ENCODE measurements around the gene UBIAD1. TPM values are rescaled to one million over a fixed set of nuclear protein-coding genes. Genes with fewer than 3 reads are reported as not detected.
A peak's percentile ranks its signal among the peaks of the same experiment; 100 is the strongest.
"Not testable (repeated sequence)": the region's sequence is repeated elsewhere in the genome, so short reads cannot be mapped to it uniquely, and the experiment has no call there.

UBIAD1 gene
- polyA plus RNA-seq, 6 donors from 2014 or later: 45.2 to 75.2 (median 49.1) TPM

DNA sequence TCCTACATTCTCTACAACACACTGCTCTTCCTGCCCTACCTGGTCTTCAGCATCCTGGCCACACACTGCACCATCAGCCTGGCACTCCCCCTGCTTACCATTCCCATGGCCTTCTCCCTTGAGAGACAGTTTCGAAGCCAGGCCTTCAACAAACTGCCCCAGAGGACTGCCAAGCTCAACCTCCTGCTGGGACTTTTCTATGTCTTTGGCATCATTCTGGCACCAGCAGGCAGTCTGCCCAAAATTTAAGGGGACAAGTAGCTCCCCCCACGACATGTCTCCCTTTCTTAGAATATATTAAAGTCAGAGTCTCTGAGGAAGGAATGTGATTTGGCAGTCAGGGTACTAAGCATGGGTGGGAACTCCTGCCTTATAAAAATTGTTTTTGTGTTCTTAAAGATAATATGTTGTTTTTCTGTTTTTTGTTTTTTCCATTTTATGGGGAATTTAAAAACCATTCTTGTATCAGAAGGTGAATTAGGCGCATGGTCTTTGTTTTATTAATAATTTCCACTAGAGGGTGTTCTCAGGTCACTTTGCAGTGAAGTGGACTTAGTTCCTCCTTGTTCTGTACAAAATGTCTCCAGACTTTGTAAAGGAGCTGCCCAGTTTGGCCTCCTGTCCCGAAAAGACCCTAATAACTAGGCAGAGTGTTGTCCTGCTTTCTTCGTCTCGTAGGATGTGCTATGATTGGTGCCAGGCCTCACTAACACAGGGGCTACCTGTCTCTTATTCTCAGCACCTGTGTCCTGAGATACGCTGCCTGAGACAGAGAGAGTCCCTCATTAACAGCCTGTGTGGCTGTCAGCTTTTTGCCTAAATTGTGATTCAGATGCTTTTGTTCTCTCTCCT lies 13.1 kb downstream of the UBIAD1 start:
- DNase-seq: no peak
- peak overlapping the region in 1 of 8 donors; percentile 15 for H3K4me3 Mint-ChIP-seq
- peak overlapping the region in 3 of 6 donors; percentile 58 to 67 (median 65) for H3K27ac Mint-ChIP-seq
- peaks cover 0 to 17% of the 10 kb centered on the region in 2 donors for H3K36me3 Mint-ChIP-seq
- no peaks in the 10 kb centered on the region for H3K27me3 Mint-ChIP-seq
- peaks cover 46 to 63% (median 52%) of the 10 kb centered on the region in 3 donors for H3K4me1 Mint-ChIP-seq
- no peaks in the 10 kb centered on the region for H3K9me3 Mint-ChIP-seq
- ATAC-seq (ENCODE audit: low read depth in 2 of 2): no peak

DNA sequence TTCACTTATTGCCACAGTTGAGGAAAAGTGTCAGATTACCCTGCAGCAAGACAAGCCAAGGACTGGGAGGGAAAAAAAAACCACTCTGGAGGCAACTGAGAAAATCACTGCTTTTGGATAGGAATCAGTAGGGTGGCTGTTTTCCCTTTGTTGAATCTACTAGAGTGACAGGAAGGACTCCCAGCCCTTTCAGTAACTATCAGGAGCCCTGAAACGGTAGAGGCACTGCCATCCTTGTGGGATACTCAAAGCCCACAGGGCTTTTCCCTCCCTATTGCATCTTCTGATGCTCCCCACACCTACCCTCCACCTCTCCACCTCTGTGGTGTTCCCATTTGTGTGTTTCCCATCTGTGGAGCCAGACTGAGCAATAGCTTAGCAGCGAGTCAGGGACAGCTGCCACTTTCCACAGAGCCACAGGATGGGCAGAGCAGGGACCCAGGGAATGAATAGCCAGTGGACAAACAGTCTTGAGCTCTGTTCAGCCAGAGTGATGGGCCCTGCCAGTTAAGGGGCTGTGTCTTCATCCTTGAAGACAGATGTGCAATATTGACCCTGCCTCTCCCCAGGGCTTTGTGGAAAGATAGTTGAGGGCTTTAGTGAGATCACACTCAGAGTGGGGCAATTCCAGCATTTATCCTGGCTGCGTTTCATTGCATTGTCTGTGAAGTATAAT lies 13.9 kb downstream of the UBIAD1 start:
- H3K9me3 Mint-ChIP-seq: no peaks in the 10 kb centered on the region
- peaks cover 38 to 56% (median 49%) of the 10 kb centered on the region in 3 donors for H3K4me1 Mint-ChIP-seq
- DNase-seq: no peak
- H3K36me3 Mint-ChIP-seq: peaks cover under 1 to 17% of the 10 kb centered on the region in 2 donors
- no peaks in the 10 kb centered on the region for H3K27me3 Mint-ChIP-seq
- peak overlapping the region in 1 of 8 donors; percentile 22 for H3K4me3 Mint-ChIP-seq
- H3K27ac Mint-ChIP-seq: peak overlapping the region in 1 of 6 donors; percentile 65
- ATAC-seq (ENCODE audit: low read depth in 2 of 2): no peak

DNA sequence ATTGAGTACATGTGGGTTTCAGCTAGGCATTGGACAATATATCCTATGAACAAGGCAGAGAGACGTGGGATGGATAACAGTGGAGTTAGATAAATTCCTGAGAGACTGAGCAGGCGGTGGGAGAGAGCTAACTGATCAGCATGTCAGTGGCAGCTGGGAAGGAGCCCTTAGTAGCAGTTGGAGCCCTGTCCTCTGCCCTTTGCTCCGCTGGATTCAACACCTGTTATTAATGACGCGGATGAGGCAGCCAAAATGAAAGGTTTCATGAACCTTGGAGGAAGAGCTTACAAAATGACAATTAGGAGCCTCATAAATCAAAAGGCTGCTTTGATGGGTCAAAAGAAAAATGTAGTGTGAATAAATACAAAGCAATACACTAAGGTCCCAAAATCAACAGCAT lies 16.1 kb downstream of the UBIAD1 start:
- Mint-ChIP-seq H3K27me3 (no peaks in the 10 kb centered on the region), H3K36me3 (peaks cover 5 to 17% of the 10 kb centered on the region in 2 donors), H3K9me3 (no peaks in the 10 kb centered on the region), H3K4me3 (no peak overlapping the region), H3K4me1 (peaks cover 29 to 36% (median 34%) of the 10 kb centered on the region in 3 donors), H3K27ac (peak overlapping the region in 1 of 6 donors; percentile 62)
- DNase-seq (no peak), ATAC-seq (ENCODE audit: low read depth in 2 of 2) (no peak)

DNA sequence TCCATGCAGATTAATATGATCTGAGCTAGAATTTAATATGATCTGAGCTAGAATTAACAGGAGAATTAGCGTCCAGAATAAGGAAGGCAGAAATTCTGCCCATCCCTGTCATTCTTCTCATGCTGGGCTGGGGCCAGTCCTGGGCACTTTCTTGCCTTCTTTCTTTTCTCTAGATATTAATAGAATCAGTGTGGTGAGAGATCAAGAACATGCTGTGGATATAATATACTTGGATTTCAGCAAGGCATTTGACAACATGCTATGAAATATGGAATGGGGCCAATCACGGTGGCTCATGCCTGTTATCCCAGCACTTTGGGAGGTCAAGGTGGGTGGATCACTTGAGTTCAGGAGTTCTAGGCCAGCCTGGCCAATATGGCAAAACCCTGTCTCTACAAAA lies 18.1 kb downstream of the UBIAD1 start:
- H3K27me3 Mint-ChIP-seq: no peaks in the 10 kb centered on the region
- H3K9me3 Mint-ChIP-seq: no peaks in the 10 kb centered on the region
- no peak overlapping the region for H3K4me3 Mint-ChIP-seq
- peak overlapping the region in 1 of 6 donors; percentile 84 for H3K27ac Mint-ChIP-seq
- H3K4me1 Mint-ChIP-seq: peaks cover 15 to 20% (median 16%) of the 10 kb centered on the region in 3 donors
- ATAC-seq (ENCODE audit: low read depth in 2 of 2): no peak
- peaks cover 5 to 10% of the 10 kb centered on the region in 2 donors for H3K36me3 Mint-ChIP-seq
- no peak for DNase-seq

DNA sequence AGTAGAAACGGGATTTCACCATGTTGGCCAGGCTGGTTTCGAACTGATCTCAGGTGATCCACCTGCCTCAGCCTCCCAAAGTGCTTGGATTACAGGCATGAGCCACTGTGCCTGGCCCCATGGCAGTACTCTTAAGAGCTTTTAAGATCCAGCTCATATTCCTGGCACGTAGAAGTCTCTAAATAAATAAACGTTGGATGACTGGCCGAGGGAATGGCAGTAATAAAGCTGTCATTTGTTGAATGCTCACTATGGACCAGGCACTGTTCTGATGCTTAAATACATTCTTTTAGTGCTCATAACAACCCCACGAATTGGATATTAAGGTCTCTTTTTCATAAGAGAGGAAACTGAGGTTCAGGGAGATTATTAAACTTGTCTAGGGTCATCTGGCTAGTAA lies 20.9 kb downstream of the UBIAD1 start:
- no peak overlapping the region for H3K4me3 Mint-ChIP-seq
- ATAC-seq (ENCODE audit: low read depth in 2 of 2) (no peak), DNase-seq (no peak)
- peaks cover 2 to 20% (median 15%) of the 10 kb centered on the region in 3 donors for H3K4me1 Mint-ChIP-seq
- H3K9me3 Mint-ChIP-seq: peaks cover 0 to 2% (median 0%) of the 10 kb centered on the region in 7 donors
- H3K27me3 Mint-ChIP-seq: no peaks in the 10 kb centered on the region
- no peak overlapping the region for H3K27ac Mint-ChIP-seq
- H3K36me3 Mint-ChIP-seq: peaks cover 5 to 6% of the 10 kb centered on the region in 2 donors

DNA sequence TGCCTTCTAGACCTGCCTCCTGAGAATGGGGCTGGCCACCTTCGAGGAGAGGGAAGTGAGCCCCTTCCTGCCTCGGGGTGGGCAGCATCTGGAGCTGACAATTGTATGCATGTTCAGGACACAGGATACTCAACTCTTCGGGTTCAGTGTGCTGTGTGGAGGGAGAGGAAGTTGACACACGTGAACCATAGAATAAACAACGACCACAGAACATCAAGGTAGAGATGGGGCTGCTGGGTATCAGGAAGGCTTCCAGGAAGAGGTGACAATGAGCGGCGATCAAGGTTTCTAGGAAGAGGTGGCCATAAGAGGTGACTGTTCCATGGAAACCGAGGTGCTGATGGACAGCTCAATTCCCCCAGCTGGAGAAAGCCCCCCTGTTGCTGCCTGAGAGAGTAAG lies 22.0 kb downstream of the UBIAD1 start:
- Mint-ChIP-seq H3K27ac (peak overlapping the region in 4 of 6 donors; percentile 33 to 76 (median 66)), H3K4me3 (no peak overlapping the region), H3K4me1 (peaks cover 0 to 16% (median 10%) of the 10 kb centered on the region in 3 donors), H3K27me3 (no peaks in the 10 kb centered on the region), H3K9me3 (peaks cover 0 to 2% (median 0%) of the 10 kb centered on the region in 7 donors), H3K36me3 (peaks cover 0 to 5% of the 10 kb centered on the region in 2 donors)
- no peak for DNase-seq
- ATAC-seq (ENCODE audit: low read depth in 2 of 2): no peak

DNA sequence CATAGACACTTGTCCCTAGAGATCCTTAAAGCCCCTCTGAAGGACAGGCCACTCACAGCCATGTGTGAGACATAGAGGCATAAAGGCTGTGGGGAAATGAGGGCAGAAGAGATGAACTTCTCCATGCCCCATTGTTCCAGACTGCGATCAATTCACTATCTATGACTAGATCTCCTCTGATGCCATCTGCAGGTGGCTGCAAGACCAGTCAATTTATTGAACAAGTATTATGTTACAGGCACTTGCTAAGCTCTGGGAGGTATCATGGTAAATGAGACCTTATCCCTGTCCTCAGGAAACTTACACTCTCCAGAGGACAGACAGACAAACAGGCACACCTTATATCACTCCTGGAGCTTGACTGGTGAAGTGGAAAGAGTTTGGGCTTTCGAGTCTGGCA lies 22.9 kb downstream of the UBIAD1 start:
- peaks cover 0 to 2% (median 0%) of the 10 kb centered on the region in 7 donors for H3K9me3 Mint-ChIP-seq
- ATAC-seq (ENCODE audit: low read depth in 2 of 2): no peak
- H3K4me3 Mint-ChIP-seq: no peak overlapping the region
- no peak for DNase-seq
- peaks cover 0 to 5% of the 10 kb centered on the region in 2 donors for H3K36me3 Mint-ChIP-seq
- H3K4me1 Mint-ChIP-seq: peaks cover 0 to 16% (median 6%) of the 10 kb centered on the region in 3 donors
- H3K27me3 Mint-ChIP-seq: no peaks in the 10 kb centered on the region
- H3K27ac Mint-ChIP-seq: peak overlapping the region in 2 of 6 donors; percentile 30 to 63

DNA sequence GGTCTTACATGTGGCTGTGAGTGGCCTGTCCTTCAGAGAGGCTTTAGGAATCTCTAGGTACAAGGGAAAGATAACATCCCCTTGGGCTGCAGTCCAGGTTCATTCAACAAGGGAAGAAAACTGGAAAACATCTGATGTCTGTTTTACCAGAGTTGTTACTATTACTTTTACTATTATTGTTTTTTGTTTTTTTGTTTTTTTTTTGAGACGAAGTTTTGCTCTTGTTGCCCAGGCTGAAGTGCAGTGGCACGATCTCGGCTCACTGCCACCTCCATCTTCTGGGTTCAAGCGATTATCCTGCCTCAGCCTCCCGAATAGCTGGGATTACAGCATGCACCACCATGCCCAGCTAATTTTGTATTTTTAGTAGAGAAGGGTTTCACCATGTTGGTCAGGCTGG lies 24.8 kb downstream of the UBIAD1 start:
- not testable (repeated sequence) for ATAC-seq (ENCODE audit: low read depth in 2 of 2); H3K27me3 Mint-ChIP-seq; H3K36me3 Mint-ChIP-seq; H3K9me3 Mint-ChIP-seq; H3K4me3 Mint-ChIP-seq; H3K4me1 Mint-ChIP-seq; DNase-seq
- H3K27ac Mint-ChIP-seq: peak overlapping the region in 2 of 6 donors; percentile 37 to 76

DNA sequence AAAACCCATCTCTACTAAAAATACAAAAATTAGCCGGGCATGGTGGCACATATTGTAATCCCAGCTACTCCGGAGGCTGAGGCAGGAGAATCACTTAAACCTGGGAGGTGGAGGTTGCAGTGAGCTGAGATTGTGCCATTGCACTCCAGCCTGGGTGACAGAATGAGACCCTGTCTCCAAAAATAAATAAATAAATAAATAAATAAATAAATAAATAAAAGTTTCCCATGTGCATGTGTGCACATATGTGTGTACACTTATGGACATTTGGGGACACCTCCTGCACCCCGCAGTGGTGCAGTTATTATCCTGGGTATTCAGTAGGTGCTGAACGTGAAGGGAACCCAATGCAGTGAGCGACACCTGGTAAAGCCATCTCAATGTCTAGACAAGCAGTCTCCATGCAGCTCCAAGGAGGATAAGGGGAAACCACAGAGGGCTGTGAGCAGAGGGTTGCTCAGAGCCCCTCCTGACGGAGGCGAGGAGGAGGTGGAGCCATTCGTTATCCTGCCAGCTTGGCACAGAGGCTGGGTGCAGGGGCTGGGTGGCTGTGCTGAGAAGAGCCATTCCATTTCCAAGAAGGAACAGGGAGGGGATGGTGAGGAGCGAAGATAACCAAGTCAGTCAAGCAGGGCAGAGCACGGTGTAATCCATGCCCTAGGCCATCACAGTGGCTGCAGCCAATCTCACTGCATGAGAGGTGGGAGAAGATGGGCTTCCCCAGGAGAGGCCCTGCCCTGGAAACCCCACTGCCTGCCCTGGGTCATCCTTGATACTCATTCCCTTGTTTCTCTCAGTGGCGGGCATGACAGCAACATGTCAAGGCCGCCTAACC lies 25.6 kb downstream of the UBIAD1 start:
- DNase-seq: no peak
- H3K27me3 Mint-ChIP-seq: no peaks in the 10 kb centered on the region
- no peak overlapping the region for H3K4me3 Mint-ChIP-seq
- H3K27ac Mint-ChIP-seq: no peak overlapping the region
- peaks cover 0 to 2% (median 0%) of the 10 kb centered on the region in 7 donors for H3K9me3 Mint-ChIP-seq
- H3K4me1 Mint-ChIP-seq: peaks cover 0 to 10% (median 8%) of the 10 kb centered on the region in 3 donors
- ATAC-seq (ENCODE audit: low read depth in 2 of 2): no peak
- no peaks in the 10 kb centered on the region for H3K36me3 Mint-ChIP-seq

DNA sequence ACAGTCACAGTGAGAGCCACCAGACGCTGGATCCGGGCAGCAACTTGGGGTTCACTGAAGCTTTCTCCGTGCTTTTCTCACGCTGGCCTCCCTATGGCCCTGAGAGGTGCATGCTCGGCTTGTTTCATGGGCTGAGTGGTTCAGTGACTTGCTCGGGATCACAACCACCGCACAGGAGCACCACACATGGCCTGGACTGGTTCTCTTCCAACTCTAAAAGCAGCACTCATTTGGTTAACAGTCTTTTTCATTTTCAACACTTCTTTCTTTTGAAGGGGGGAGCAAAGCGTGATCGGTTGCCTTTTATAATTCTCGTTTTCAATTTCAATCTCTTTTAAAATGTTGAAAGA lies 26.2 kb downstream of the UBIAD1 start:
- Mint-ChIP-seq H3K27ac (peak overlapping the region in 2 of 6 donors; percentile 13 to 82), H3K4me3 (no peak overlapping the region)

DNA sequence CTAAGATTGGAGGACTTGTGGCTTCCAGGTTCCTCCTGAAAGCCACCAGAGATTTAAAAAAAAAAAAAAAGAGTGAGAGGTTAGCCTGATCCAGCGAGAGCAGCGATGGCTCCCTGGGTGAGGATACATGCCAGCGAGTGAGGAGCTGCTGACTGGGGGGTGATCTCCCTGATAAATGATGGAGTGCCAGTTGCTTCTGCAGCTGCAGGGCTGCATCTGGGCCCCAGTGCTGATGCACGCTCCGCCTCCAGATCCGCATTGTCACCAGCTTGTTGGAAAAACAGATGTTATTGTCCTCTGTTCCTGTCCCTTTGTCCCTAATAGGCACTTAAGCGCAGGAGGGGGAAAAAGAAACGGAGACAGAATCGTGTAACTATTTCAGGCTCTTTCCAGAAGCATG lies 28.6 kb downstream of the UBIAD1 start:
- no peaks in the 10 kb centered on the region for H3K36me3 Mint-ChIP-seq
- no peak overlapping the region for H3K4me3 Mint-ChIP-seq
- no peak overlapping the region for H3K27ac Mint-ChIP-seq
- H3K27me3 Mint-ChIP-seq: no peaks in the 10 kb centered on the region
- H3K9me3 Mint-ChIP-seq: peaks cover 0 to 2% (median 0%) of the 10 kb centered on the region in 7 donors
- ATAC-seq (ENCODE audit: low read depth in 2 of 2) (no peak), DNase-seq (no peak)
- H3K4me1 Mint-ChIP-seq: peaks cover 0 to 8% (median 5%) of the 10 kb centered on the region in 3 donors

More for the DNA sequence above, 26.2 kb downstream of the UBIAD1 start:
- no peaks in the 10 kb centered on the region for H3K36me3 Mint-ChIP-seq
- peaks cover 0 to 2% (median 0%) of the 10 kb centered on the region in 7 donors for H3K9me3 Mint-ChIP-seq
- peaks cover 0 to 10% (median 8%) of the 10 kb centered on the region in 3 donors for H3K4me1 Mint-ChIP-seq
- H3K27me3 Mint-ChIP-seq: no peaks in the 10 kb centered on the region
- ATAC-seq (ENCODE audit: low read depth in 2 of 2) (no peak), DNase-seq (no peak)

DNA sequence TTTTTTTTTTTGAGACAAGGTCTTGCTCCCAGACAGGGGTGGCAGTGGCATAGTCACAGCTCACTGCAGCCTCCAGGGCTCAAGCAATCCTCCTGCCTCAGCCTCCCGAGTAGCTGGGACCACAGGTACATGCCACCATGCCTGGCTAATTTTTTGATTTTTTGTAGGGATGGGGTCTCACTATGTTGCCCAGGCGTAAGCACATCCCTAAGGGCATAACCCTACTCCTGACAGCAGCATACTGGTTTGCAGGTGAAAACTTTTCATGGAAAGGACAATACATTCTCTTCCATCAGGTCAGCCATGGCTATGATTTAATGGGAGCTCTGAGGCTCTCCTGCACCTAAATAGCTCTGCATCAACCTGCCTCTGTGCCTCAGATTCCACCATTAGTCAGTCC lies 29.4 kb downstream of the UBIAD1 start:
- Mint-ChIP-seq H3K4me3 (no peak overlapping the region), H3K27ac (no peak overlapping the region), H3K4me1 (peaks cover 0 to 8% (median 3%) of the 10 kb centered on the region in 3 donors), H3K27me3 (no peaks in the 10 kb centered on the region), H3K9me3 (peaks cover 0 to 2% (median 0%) of the 10 kb centered on the region in 7 donors), H3K36me3 (no peaks in the 10 kb centered on the region)
- ATAC-seq (ENCODE audit: low read depth in 2 of 2): no peak
- DNase-seq: no peak

DNA sequence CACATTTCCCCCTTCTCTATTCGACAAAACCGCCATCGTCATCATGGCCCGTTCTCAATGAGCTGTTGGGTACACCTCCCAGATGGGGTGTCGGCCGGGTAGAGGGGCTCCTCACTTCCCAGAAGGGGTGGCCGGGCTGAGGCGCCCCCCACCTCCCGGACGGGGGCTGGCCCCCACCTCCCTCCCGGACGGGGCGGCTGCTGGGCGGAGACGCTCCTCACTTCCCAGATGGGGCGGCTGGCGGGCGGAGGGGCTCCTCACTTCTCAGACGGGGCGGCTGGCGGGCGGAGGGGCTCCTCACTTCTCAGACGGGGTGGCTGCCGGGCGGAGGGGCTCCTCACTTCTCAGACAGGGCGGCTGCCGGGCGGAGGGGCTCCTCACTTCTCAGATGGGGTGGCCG lies 32.5 kb downstream of the UBIAD1 start:
- H3K9me3 Mint-ChIP-seq; H3K4me1 Mint-ChIP-seq; H3K36me3 Mint-ChIP-seq; H3K4me3 Mint-ChIP-seq; H3K27ac Mint-ChIP-seq; ATAC-seq (ENCODE audit: low read depth in 2 of 2); DNase-seq; H3K27me3 Mint-ChIP-seq: not testable (repeated sequence)
